DND-41 (cell line): ENCODE results near the gene BCL6.

Experiments used
- ATAC-seq: fragments of 200-7000 bp; cut with Tn5 transposase; 3 replicates; pipeline ENCODE4 v1.9.1; 2021; ENCODE audit warnings: low read depth; ENCODE audit not compliant: insufficient read depth
- DNase-seq: peaks from one replicate; pipeline ENCODE4 v3.0.0-alpha.2; 2020
- H2AFZ ChIP-seq: 2 replicates; pipeline ENCODE4 v1.6.0; 2012; ENCODE audit warnings: low read depth, low read length
- H3K27ac ChIP-seq: 2 replicates; pipeline ENCODE4 v1.5.1; 2012; ENCODE audit warnings: low read length, inconsistent platforms
- H3K27me3 ChIP-seq: fragments of 200-600 bp; sonication (generic); 2 replicates; pipeline ENCODE4 v1.6.0; 2012; ENCODE audit warnings: low read length, mild to moderate bottlenecking, inconsistent platforms; ENCODE audit not compliant: insufficient read depth, poor library complexity
- H3K36me3 ChIP-seq: 2 replicates; pipeline ENCODE4 v1.5.1; 2012; ENCODE audit warnings: low read length, inconsistent platforms; ENCODE audit not compliant: insufficient read depth
- H3K4me1 ChIP-seq: 2 replicates; pipeline ENCODE4 v1.5.1; 2012; ENCODE audit warnings: mild to moderate bottlenecking, low read length; ENCODE audit not compliant: insufficient read depth
- H3K4me2 ChIP-seq: 2 replicates; pipeline ENCODE4 v1.6.0; 2012; ENCODE audit warnings: mild to moderate bottlenecking, moderate library complexity, low read length, inconsistent platforms; ENCODE audit not compliant: insufficient read depth
- H3K4me3 ChIP-seq, 2 experiments: fragments of 200-600 bp in 1 of 2; shearing (Covaris generic) in 1 of 2; 2 replicates each; pipeline ENCODE4 v1.5.1; 2012 to 2016; ENCODE audit warnings: inconsistent platforms in 2 of 2, low read length in 2 of 2, mild to moderate bottlenecking in 2 of 2, low read depth in 1 of 2, moderate library complexity in 1 of 2
- H3K79me2 ChIP-seq: 2 replicates; pipeline ENCODE4 v1.6.0; 2012; ENCODE audit warnings: low read length, inconsistent platforms; ENCODE audit not compliant: insufficient read depth
- H3K9ac ChIP-seq: 2 replicates; pipeline ENCODE4 v1.6.0; 2012; ENCODE audit warnings: low read depth, mild to moderate bottlenecking, inconsistent platforms, low read length, moderate library complexity
- H3K9me3 ChIP-seq: 2 replicates; pipeline ENCODE4 v1.5.1; 2012; ENCODE audit warnings: low read length, moderate library complexity, mild to moderate bottlenecking, inconsistent platforms; ENCODE audit not compliant: insufficient read depth, severe bottlenecking
- H4K20me1 ChIP-seq: 2 replicates; pipeline ENCODE4 v1.6.0; 2012; ENCODE audit warnings: low read length; ENCODE audit not compliant: insufficient read depth
- CTCF ChIP-seq: IDR thresholded peaks from 2 replicates; pipeline ENCODE4 v1.5.1; 2012; ENCODE audit warnings: borderline replicate concordance, low read length, moderate library complexity, mild to moderate bottlenecking; ENCODE audit not compliant: poor library complexity, severe bottlenecking; ENCODE audit errors: extremely low read depth
- EZH2 ChIP-seq: IDR thresholded peaks from 3 replicates; pipeline ENCODE4 v1.6.1; 2012; ENCODE audit warnings: borderline replicate concordance, low read depth, mild to moderate bottlenecking, moderate library complexity, low read length, inconsistent platforms; ENCODE audit not compliant: severe bottlenecking

BCL6 gene

GRCh38 chr3:187708696-187709095 lies 36.6 kb downstream of the BCL6 start:
- Histone ChIP-seq H3K4me2 (no peak overlapping the region), H4K20me1 (no peaks in the 10 kb centered on the region), H3K9me3 (no peaks in the 10 kb centered on the region), H3K27me3 (no peaks in the 10 kb centered on the region), H3K79me2 (no peaks in the 10 kb centered on the region), H3K27ac (no peak overlapping the region), H3K4me1 (no peaks in the 10 kb centered on the region), H3K9ac (no peak overlapping the region), H3K36me3 (no peaks in the 10 kb centered on the region), H2AFZ (no peak overlapping the region), H3K4me3 (no peak overlapping the region)
- ATAC-seq = no peak
- TF ChIP-seq EZH2 (no peak), CTCF (no peak)
- DNase-seq = no peak

- peaks cover 5% of the 10 kb centered on the region for H3K27me3 ChIP-seq
- H3K4me3 ChIP-seq = no peak overlapping the region
- ATAC-seq = no peak
- TF ChIP-seq EZH2 (no peak), CTCF (no peak)
- no peaks in the 10 kb centered on the region for H3K36me3 ChIP-seq
- no peaks in the 10 kb centered on the region for H3K4me1 ChIP-seq
- no peaks in the 10 kb centered on the region for H3K79me2 ChIP-seq
- no peak overlapping the region for H3K27ac ChIP-seq
- H2AFZ ChIP-seq = no peak overlapping the region
- H4K20me1 ChIP-seq = no peaks in the 10 kb centered on the region
- no peak for DNase-seq
- H3K9me3 ChIP-seq = no peaks in the 10 kb centered on the region
- H3K4me2 ChIP-seq = no peak overlapping the region
- H3K9ac ChIP-seq = no peak overlapping the region
These were observed 38.3 kb downstream of the BCL6 start for GRCh38 chr3:187706971-187707370.

- Histone ChIP-seq H3K9me3 (no peaks in the 10 kb centered on the region), H3K9ac (no peak overlapping the region), H4K20me1 (no peaks in the 10 kb centered on the region), H3K4me1 (no peaks in the 10 kb centered on the region), H3K79me2 (no peaks in the 10 kb centered on the region), H3K27ac (no peak overlapping the region), H2AFZ (no peak overlapping the region), H3K4me3 (no peak overlapping the region), H3K36me3 (no peaks in the 10 kb centered on the region), H3K4me2 (no peak overlapping the region), H3K27me3 (peaks cover 12% of the 10 kb centered on the region)
- ATAC-seq (no peak), DNase-seq (no peak)
- TF ChIP-seq CTCF (no peak), EZH2 (no peak)
These were observed 40.1 kb downstream of the BCL6 start for GRCh38 chr3:187705164-187705563.

- H3K9me3 ChIP-seq = no peaks in the 10 kb centered on the region
- H3K4me1 ChIP-seq = no peaks in the 10 kb centered on the region
- H4K20me1 ChIP-seq = no peaks in the 10 kb centered on the region
- no peak within 1 kb of the TSS for H3K27ac ChIP-seq
- H2AFZ ChIP-seq = no peak within 1 kb of the TSS
- ATAC-seq = no peak
- DNase-seq = no peak
- TF ChIP-seq CTCF (no peak), EZH2 (no peak)
- H3K27me3 ChIP-seq = peaks cover 12% of the 10 kb centered on the region
- no peaks in the 10 kb centered on the region for H3K36me3 ChIP-seq
- no peak within 1 kb of the TSS for H3K4me2 ChIP-seq
- H3K9ac ChIP-seq = no peak within 1 kb of the TSS
- H3K4me3 ChIP-seq = no peak within 1 kb of the TSS
- H3K79me2 ChIP-seq = no peaks in the 10 kb centered on the region
These were observed 42.7 kb downstream of the BCL6 start, which contains the start of gene RTP2 for GRCh38 chr3:187702507-187703033. TSS of gene RTP2 (minus strand) at chr3:187702557. CDS start at chr3:187702128, 429 bp downstream.
